ENCODE data around the gene HACD4. TPM values are rescaled to one million over a fixed set of nuclear protein-coding genes. Genes with fewer than 3 reads are reported as not detected.

HACD4 gene, protein sequence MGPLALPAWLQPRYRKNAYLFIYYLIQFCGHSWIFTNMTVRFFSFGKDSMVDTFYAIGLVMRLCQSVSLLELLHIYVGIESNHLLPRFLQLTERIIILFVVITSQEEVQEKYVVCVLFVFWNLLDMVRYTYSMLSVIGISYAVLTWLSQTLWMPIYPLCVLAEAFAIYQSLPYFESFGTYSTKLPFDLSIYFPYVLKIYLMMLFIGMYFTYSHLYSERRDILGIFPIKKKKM
- total RNA-seq, result 5.8 TPM

DNA sequence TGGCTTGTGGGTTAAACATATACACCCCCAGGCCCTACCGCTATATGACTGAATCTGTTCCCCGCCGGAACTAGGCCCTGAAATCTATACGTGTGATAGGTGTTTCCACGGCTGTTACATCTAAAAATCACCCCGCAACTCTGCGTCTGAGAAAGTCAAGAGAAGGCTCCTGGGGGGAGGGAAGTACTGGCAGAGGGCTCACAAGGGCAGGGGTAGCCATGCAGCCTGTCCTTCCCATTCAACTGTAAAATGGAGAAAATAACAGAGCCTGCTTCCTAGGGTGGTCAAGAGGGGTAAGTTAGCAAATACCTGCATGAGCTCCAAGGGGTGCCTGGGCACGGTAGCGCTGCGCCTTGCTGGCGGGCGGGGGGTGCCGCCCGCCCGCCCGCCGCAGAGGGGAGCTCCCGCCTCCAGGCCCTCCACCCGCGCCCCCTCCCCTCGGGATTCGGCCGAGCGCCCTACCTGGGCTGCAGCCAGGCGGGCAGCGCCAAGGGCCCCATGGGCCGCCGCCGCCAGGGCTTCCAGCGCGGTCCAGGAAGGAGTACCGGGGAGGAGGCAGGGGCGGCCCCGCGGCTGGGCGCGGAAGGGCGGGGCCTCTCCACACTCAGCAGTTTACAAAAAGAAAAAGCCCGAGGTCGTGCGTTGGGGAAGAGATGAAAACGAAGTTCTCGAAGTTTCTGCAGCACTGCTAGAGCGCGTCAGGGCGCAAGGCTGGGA, at the start of gene HACD4:
TSS of gene HACD4 (minus strand) at position 550 of the 717 bp plus-strand sequence. CDS start at position 500, 50 bp downstream.
- peak; percentile 68 for DNase-seq

DNA sequence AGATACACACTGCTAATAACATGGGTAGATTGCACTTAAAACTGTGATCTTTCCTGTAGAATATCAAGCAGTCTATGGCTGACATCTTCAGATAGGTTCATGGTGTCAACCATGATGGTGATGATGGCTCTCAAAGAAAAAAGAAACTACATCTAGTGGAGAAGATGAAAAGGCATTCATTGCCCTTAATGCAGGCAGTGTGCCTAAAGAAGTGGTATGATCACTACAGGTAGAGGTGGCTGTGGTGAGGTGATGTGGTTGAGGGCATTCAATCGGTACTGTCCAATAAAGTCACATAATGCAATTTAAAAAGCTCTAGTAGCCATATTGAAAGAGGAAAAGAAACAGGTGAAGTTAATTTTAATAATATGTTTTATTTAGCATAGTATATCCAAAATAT, 49.4 kb upstream of the HACD4 start:
- no peak for DNase-seq

DNA sequence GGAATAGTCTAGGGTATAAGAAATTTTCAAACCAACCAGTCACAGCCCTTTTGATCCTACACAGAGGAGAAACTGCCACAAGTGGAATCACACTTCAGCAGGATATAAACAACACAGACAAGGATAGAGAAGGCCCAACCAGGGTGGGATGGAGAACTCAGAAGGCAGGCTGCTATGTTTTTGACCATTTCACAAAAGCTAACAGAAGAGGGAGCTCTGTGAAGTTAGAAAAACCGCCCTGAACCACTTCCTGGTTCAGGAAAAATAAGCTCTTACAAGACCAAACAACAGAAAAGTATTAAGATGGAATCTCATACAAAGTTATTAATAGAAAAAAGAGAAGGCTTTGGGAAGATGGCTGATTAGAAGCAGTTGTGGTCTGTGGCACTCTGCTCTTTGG, 47.3 kb upstream of the HACD4 start:
- no peak for DNase-seq

DNA sequence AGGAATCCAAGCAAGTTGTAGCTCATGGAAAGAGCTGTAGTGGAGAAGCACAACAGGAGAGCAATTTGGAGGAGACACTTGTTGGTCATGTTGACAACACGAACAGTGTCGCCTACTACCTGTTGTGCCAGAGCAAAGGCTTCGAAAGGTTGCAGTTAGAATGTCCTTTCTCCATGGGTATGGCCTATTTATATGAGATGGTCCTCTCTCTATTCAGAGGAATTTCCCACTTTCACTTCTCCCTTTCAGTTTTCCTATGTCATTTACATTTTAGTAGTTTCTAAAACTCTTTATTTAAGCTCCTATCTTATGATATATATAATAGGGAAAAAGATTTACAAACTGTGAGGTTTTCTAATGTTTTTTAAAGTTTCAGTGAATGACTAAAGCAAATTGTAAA, 46.3 kb upstream of the HACD4 start, which contains the start of gene IFNB1:
TSS of gene IFNB1 (minus strand) at position 162 of the 400 bp plus-strand sequence. CDS start at position 89, 73 bp downstream.
- no peak for DNase-seq

DNA sequence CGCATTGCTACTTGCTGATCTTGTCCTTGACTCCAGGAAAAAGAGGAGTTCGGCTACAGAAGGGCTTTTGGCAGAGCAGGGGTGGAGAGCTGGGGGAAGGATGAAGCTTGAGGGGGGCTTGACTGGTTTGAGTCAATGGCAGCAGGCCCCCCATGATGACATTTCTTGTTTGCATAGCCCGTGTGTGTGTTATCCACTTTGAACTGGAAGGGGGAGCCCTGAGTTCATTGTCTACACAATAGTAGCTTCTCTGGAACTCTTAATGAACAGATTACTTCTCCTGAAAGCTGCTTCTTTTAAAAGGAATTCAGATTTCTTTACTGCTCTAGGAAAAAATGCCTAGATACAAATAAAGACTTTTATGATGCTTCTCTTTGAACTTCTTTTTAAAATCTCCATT, 44.0 kb upstream of the HACD4 start:
- DNase-seq, result no peak

DNA sequence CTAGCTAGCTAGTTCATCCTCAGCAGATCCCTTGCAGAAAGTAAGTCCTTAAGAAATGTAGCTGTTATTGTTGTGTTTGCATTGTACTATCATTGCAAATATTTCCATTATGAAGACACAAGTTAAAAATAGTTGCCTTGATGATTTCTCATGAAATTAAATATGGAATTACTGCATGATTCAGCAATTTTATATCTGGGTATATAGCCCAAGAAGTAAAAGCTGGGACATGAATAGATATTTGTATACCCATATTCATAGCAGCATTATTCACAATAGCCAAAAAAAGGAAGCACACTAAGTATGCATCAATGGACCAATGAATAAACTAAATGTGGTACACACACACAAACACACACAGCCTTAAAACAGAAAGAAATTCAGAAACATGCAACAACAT, 39.5 kb upstream of the HACD4 start:
- no peak for DNase-seq

DNA sequence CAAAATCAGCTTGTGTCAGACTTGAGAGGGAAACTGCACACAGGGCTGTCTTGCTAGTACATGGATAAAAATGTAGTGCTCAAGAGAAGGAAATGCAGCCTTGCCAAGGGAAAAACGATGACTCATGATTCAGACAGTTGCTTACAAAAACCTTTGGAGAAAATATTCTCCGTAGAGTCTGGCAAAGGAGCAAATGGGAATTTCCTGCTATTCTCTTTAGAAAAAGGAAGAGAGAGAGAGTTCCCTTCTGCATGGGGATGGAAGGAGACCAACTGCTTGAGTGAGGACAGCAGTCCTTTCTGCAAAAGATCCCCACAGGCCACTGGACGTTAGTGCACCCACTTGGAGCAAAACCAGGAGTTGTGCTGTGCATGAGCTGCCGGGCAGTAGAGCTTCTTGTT, 38.7 kb upstream of the HACD4 start:
- DNase-seq, result peak; percentile 88

DNA sequence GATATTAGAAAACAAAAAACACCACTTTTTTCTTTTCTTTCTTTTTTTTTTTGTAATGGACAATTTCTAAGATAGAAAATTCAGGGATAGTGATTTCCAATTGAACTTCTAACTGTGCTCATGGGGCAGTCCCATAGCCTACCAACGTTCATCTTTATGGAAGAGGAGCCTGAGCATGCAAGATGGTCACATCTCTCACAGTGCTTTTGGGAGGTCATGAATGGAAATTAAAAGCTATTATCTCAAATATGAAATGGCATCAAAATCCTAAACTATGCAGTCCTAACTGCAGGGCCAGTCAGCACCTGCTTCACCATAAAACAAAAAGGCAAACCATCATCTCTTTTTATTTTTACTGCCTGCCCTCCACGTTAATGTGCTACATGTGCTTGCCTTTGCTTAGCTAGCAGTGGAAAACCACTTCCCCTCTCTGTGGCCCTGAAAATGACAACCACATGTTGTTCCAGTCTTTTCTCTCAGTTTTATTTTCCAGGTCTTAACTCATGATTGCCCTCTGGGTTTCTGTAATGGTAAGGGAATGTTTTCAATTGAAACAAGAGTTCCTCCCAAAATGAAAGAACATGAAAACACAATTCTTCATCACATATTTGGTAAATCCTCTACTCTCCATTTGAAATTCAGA, 29.6 kb upstream of the HACD4 start:
- peak; percentile 55 for DNase-seq

DNA sequence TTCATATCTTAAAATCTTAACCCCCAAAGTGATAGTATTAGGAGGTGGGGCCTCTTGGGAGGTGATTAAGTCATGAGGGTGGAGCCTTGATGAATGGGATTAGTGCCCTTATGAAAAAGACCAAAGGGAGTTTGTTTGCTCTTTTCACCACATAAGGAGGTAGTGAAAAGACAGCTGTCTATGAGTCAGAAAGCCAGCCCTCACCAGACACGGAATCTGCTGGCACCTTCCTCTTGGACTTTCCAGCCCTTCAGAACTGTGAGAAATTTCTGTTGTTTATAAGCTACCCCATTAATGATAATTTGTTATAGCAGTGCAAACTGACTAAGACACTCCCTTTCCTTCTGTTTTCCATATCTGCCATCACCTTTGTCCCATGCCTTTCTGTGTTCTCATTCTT, 25.5 kb upstream of the HACD4 start:
- no peak for DNase-seq

DNA sequence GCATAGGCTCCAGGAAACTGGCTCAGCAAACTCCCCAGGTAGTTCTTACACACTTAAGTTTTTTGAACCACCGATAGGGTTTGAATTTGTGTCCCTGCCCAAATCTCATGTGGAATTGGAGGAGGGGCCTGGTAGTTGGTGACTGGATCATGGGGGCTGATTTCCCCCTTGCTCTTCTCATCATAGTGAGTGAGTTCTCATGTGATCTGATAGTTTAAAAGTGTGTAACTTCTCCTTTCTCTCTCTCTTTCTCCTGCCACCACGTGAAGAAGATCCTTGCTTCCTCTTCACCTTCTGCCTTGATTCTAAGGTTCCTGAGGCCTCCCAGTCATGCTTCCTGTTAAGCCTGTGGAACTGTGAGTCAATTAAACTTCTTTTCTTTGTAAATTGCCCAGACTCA, 22.4 kb upstream of the HACD4 start:
- no peak for DNase-seq

DNA sequence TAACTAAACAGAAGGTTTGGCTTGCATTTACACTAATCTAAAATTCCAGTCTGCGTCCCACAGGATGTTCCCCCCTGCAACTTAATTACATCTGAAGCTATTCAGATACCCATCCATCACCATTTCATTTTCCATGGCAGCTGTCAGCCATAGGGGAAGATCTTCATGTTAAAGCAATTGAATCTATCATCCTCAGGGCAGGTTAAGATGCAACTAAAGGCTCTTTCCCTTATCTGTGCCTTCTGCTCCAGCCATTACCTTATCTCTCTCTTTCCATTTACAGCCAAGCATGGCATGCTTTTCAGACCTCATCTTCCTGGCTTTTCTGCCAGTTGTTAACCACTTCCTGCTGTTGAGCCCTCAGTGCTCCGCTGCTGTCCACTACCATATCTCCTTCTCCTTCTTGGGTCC, 15.8 kb upstream of the HACD4 start:
- DNase-seq, result no peak

DNA sequence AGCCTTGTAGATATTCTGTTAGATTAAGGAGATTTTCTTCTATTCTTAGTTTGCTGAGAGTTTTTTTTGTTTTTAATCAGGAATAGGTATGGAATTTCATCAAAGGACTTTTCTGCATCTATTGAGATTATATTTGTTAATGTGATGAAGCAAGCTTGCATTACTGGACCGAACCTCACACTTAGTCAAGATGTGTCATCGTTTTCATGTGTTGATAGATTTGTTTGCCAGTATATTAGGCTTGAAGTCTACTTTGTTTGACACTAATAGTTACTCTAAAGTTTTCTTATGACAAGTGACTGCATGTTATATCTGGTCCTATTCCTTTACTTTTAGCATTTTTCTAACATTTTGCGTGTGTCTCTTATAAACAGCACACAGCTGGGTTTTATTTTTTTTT, 12.4 kb upstream of the HACD4 start:
- DNase-seq, result no peak

DNA sequence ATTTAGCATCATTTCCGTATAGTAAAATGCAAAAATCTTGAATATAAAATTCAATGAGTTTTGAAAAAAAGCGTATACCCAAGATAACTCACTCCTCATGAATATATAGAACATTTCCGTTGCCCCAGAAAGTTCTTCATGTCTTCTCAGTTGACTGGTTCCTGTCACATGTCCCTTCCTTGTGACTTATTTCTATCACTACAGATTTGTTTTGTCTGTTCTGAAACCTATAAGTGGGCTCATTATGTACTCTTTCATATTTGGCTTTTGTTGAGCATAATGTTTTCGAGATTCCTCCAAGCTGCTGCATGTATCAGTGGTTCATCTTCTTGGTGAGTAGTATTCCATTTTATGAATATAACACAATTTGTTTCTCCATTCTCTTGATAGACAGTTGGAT, 11.0 kb upstream of the HACD4 start:
- DNase-seq, result no peak

DNA sequence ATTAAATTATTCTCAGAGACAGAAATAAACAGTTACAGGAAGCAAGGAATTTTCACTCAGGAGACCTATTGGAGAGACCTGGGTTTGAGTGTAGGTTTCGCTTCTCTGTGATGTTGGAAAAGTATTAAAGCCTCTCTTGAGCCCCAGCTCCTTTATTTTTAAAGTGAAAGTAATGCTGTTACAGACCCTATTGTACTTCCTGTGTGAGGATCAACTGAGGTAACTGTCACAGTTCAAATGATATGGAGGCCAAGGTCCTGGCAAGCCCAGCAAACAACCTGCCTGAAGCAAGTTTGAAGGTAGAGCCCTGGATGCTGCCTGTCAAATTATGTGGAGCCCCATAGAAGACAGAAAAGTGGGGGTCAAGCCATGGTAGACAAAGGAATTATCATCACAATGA, 7.9 kb upstream of the HACD4 start:
- DNase-seq, result no peak

DNA sequence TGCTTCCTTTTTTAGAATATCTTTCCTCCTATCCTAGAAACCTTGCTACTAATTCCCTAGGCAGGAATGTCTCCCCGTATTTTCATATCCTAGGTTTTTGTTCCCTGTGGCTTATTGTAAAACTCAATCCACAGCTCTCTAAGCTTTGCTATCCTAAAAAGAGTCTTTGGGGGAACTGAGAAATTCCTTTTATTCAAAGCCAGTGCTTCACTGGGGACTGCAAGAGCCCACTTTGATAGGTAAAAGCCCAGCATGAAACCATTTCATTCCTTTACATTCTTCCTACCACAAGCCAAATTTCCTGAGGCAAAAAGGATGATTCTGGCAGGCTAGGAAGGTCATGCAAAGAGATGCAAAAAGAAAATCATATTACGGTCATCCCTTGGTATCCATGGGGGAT, 5.8 kb upstream of the HACD4 start:
- no peak for DNase-seq

DNA sequence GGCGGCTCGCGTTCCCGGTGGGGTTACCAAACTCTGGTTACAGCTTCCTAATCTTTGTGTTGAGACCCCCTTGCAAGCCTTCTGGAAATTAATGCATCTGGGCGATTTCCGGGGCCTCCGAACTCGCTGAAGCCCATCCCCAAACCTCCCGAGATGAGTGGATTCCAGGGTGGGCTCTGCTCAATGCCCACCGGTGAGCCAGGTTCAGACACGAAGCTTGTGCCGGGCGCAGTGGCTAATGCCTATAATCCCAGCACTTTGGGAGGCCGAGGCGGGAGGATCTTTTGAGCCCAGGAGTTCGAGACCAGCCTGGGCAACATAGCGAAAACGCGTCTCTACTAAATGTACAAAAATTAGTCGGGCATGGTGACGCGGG, 356 bp upstream of the HACD4 start:
- DNase-seq, result no peak

DNA sequence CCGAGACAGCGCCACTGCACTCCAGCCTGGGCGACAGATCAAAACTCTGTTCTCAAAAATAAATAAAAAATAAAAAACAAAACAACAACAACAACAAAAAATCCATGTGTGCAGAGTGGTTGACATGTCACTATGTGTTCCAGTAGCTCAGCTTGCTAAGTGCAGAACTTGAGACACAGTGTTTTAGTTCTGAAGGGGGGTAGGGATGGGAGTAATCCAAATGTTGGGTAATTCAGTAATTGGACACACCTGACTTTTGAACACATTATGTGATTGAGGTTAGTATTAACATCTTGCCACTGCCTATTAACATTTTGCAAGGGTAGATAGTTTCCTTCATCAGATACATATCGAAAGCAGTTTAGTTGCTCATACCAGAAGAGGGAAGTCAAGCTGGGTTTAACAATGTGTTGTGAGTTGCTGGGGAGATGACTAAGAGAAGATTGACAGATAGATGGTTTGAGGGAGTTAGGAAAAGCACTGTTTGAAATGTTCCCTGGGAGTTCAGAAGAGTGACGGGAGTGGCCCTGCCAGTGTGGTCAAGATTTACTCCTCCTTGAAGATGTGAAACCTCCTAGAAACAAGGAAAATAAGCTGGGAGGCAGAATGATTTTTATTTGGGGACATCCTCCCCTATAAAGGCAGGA, 928 bp downstream of the HACD4 start:
- peak; percentile 19 for DNase-seq

DNA sequence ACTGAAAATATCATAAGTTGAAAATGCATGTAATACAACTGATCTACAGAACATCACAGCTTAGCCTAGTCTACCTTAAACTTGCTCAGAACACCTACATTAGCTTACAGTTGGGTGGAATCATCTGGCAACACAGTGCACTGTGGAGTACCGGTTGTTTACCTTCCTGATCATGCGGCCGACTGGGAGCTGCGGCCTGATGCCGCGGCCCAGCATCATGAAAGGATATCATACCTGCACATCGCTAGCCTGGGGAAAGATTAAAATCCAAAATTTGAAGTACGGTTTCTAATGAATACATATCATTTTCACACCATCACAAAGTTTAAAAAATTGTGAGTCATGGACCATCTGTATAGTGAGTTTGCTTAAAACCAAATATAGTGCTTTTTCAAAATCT, 1.8 kb downstream of the HACD4 start:
- DNase-seq, result no peak

DNA sequence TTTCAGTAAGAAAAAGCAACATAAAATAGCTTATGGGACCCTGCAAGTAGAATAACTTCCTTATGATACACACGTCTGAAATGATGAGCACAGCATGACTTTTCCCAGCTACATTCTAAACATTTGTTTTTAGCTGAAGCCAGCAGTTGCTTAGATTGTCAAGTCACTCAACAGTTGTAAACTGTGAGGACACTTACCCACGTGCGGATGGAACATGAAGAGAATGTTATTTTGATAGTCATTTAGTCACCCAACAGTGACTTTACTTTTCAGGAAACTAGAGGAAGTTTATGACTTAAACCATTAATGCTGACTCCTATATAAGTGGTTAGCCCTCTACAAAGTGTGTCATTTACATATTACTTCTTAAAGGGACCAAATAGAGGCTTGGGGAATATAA, 3.0 kb downstream of the HACD4 start:
- DNase-seq, result no peak

DNA sequence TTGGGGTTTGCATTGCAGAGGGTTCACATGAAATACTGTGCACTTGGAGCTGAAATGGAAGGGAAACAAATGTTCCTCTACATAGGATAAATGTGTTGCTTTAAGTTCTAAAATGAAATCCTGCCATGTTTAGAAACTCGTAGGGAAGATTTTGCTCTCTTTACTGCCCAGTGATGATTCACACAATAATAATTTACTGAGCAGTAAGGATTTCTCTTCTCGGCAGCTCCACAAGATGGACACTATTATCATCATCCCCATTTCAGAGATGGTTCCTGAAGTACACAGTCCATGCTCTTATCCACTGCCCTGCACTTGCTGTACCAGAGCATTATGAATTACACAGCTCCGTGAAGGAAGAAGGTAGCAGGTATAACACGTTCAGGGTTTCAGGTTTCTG, 4.1 kb downstream of the HACD4 start:
- no peak for DNase-seq

DNA sequence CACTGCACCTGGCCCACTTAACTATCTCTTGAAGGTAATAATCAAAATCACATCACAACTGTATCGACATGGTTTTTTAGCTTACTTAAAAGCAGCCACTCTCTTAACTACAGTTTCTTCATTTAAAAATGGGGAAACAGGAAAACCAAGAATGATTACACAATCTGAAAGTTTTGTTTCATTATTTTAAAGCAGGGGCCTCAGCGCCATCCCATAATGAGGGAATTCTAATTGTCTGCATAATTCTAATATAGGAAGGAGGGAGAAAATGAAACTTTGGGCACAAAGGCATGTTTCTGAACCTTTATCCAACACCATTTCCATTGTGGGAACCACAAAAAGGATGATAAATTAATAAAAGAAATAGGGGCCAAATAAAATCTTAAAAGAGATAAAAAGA, 7.6 kb downstream of the HACD4 start:
- DNase-seq, result no peak

DNA sequence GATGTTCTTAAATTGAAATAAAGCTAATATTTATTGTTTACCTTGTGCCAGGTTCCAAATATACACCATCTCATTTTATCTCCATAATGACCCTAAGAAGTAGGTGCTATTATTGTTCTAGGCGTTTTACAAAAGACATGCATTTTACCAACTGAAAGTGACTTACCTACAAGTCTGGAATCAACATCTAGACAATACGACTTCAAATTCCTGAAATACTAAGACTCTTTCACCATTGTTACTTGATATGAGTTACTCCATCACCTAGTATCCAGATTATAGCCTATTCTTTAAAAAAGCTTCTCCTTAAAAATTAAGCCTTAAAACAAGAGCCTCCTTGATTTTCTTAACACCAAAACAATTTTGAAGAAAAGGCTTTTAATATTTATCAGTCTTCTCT, 13.3 kb downstream of the HACD4 start:
- DNase-seq, result no peak

Measured in tongue (tissue), 2 donors.